ENCODE data around the gene SNX9. TPM values are rescaled to one million over a fixed set of nuclear protein-coding genes. Genes with fewer than 3 reads are reported as not detected.

Gene SNX9
- total and polyA plus RNA-seq, 2 donors (not counting 1 experiment from before 2014, with no cell fraction given): 56.8 to 117 TPM

DNA sequence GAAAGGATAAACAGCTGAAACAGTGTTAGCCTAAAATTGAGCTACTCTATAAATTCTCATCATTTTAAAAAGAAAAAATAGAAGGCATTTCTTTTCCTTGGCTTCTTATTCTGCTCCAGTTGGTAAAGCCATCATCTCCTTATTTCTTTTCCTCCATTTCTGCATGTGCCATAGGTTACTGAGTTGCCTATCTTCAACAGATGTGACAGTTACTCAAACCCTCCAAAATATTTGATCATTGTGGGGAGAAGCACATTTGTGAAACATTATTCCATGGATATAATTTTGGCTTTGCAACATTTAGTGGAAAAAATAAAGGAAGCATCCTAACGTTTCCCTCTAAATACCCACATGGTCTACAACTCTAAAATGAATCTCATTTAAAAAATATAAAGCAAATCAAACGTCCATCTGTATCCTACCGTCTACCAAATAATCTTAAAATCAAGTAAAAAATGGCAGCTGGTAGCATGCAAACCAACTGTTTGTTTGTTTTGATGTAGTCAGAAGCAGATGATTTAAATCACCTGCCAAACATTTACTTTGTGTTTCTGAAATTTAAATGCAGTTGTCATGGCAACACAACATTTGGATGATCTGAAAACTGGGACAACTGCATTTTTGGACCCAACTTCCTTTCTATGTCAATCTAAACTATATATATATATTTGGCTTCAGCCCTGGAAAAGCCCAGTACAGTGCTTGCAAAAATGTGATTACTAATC, 16.8 kb upstream of the SNX9 start:
- no peak overlapping the region for H3K9ac ChIP-seq (ENCODE audit: insufficient read depth, low read length)
- no peaks in the 10 kb centered on the region for H3K9me3 ChIP-seq (ENCODE audit: control insufficient read depth, insufficient read depth, low read depth, low read length)
- no peak overlapping the region for H3K4me3 ChIP-seq (replicated peaks in 1 of 4; ENCODE audit: control extremely low read depth in 1 of 4, insufficient read depth in 1 of 4, low read depth in 3 of 4, low read length in 4 of 4)
- no peak for TF ChIP-seq EZH2 (IDR thresholded peaks at IDR 0.05; ENCODE audit: low read length, missing control alignments)
- TF ChIP-seq, protein P1, sequence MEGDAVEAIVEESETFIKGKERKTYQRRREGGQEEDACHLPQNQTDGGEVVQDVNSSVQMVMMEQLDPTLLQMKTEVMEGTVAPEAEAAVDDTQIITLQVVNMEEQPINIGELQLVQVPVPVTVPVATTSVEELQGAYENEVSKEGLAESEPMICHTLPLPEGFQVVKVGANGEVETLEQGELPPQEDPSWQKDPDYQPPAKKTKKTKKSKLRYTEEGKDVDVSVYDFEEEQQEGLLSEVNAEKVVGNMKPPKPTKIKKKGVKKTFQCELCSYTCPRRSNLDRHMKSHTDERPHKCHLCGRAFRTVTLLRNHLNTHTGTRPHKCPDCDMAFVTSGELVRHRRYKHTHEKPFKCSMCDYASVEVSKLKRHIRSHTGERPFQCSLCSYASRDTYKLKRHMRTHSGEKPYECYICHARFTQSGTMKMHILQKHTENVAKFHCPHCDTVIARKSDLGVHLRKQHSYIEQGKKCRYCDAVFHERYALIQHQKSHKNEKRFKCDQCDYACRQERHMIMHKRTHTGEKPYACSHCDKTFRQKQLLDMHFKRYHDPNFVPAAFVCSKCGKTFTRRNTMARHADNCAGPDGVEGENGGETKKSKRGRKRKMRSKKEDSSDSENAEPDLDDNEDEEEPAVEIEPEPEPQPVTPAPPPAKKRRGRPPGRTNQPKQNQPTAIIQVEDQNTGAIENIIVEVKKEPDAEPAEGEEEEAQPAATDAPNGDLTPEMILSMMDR (conservative IDR thresholded peaks at IDR 0.05 in 1 of 2, IDR thresholded peaks at IDR 0.05 in 1 of 2; ENCODE audit: low read depth in 1 of 2, low read length in 2 of 2): no peak
- H3K4me2 ChIP-seq (ENCODE audit: extremely low read depth, insufficient read depth, low read length): no peak overlapping the region
- H3K27me3 ChIP-seq (ENCODE audit: control insufficient read depth, insufficient read depth, low read length): no peaks in the 10 kb centered on the region
- DNase-seq (ENCODE audit: low read depth in 2 of 2): peak in 1 of 2 donors; percentile 25
- H3K4me1 ChIP-seq (ENCODE audit: control insufficient read depth, extremely low read depth, insufficient read depth, low read length): no peaks in the 10 kb centered on the region
- no peak overlapping the region for H3K27ac ChIP-seq (ENCODE audit: insufficient read depth, low read length)
- no peaks in the 10 kb centered on the region for H4K20me1 ChIP-seq (ENCODE audit: control insufficient read depth, extremely low read depth, insufficient read depth, low read length)
- no peaks in the 10 kb centered on the region for H3K79me2 ChIP-seq (ENCODE audit: control insufficient read depth, insufficient read depth, low read length)
- H2AFZ ChIP-seq (ENCODE audit: low read length): no peak overlapping the region
- H3K36me3 ChIP-seq (ENCODE audit: control insufficient read depth, insufficient read depth, low read length): no peaks in the 10 kb centered on the region

DNA sequence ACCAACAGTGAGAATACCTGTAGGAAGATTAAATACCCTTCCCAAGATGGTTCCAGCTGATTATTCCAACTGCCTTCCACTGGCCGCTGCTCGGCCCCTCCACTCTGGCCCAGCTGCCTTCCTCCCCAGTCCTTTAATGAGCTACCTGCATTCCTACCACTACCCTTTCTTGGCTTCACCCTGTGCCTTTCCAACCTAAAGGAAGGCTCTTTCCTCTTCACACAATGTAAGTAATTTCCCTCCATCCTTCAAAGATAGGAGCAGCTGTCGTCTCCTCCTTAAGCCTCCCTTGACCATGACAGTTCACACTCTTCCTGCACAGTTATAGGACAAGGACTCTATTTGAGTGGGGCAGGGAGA, 16.2 kb upstream of the SNX9 start:
- no peak for TF ChIP-seq EZH2 (IDR thresholded peaks at IDR 0.05; ENCODE audit: low read length, missing control alignments)
- TF ChIP-seq, protein P1 (conservative IDR thresholded peaks at IDR 0.05 in 1 of 2, IDR thresholded peaks at IDR 0.05 in 1 of 2; ENCODE audit: low read depth in 1 of 2, low read length in 2 of 2): no peak
- no peak overlapping the region for H2AFZ ChIP-seq (ENCODE audit: low read length)
- H3K9ac ChIP-seq (ENCODE audit: insufficient read depth, low read length): no peak overlapping the region

DNA sequence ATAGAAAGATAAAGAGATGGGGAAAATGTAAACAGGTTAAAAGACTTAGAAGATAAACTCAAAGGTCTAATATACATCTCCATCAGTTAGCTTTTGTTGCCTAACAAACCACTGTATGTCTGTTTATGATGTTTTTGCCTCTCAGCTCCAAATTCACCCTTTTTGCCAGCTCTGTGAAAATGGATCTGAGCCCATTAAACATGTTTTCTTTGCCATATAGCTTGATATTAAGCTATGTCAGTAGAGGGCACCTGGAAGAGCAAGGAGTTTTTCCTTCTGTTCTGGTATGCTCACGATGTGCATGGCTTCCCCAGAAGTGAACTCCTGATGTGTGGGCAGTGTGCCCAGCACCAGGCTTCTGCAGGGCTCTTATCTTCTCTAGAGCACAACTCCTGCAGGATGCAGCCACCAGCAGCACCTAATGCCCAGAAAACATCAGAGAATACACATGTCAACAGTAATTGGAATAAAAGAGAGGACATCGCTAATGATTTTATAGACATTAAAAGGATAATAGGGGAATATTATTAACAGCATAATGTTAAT, 14.6 kb upstream of the SNX9 start:
- H3K27ac ChIP-seq (ENCODE audit: insufficient read depth, low read length): no peak overlapping the region

More for the DNA sequence above, 16.2 kb upstream of the SNX9 start:
- H3K27ac ChIP-seq (ENCODE audit: insufficient read depth, low read length): no peak overlapping the region
- no peak overlapping the region for H3K4me2 ChIP-seq (ENCODE audit: extremely low read depth, insufficient read depth, low read length)
- no peak overlapping the region for H3K4me3 ChIP-seq (replicated peaks in 1 of 4; ENCODE audit: control extremely low read depth in 1 of 4, insufficient read depth in 1 of 4, low read depth in 3 of 4, low read length in 4 of 4)
- no peaks in the 10 kb centered on the region for H3K9me3 ChIP-seq (ENCODE audit: control insufficient read depth, insufficient read depth, low read depth, low read length)
- H4K20me1 ChIP-seq (ENCODE audit: control insufficient read depth, extremely low read depth, insufficient read depth, low read length): no peaks in the 10 kb centered on the region
- no peaks in the 10 kb centered on the region for H3K27me3 ChIP-seq (ENCODE audit: control insufficient read depth, insufficient read depth, low read length)
- H3K4me1 ChIP-seq (ENCODE audit: control insufficient read depth, extremely low read depth, insufficient read depth, low read length): no peaks in the 10 kb centered on the region
- no peaks in the 10 kb centered on the region for H3K79me2 ChIP-seq (ENCODE audit: control insufficient read depth, insufficient read depth, low read length)
- H3K36me3 ChIP-seq (ENCODE audit: control insufficient read depth, insufficient read depth, low read length): no peaks in the 10 kb centered on the region
- DNase-seq (ENCODE audit: low read depth in 2 of 2): no peak

More for the DNA sequence above, 14.6 kb upstream of the SNX9 start:
- H3K4me2 ChIP-seq (ENCODE audit: extremely low read depth, insufficient read depth, low read length): no peak overlapping the region
- H2AFZ ChIP-seq (ENCODE audit: low read length): no peak overlapping the region
- H3K4me3 ChIP-seq (replicated peaks in 1 of 4; ENCODE audit: control extremely low read depth in 1 of 4, insufficient read depth in 1 of 4, low read depth in 3 of 4, low read length in 4 of 4): no peak overlapping the region
- H3K4me1 ChIP-seq (ENCODE audit: control insufficient read depth, extremely low read depth, insufficient read depth, low read length): peaks cover 7% of the 10 kb centered on the region
- H3K9ac ChIP-seq (ENCODE audit: insufficient read depth, low read length): no peak overlapping the region
- DNase-seq (ENCODE audit: low read depth in 2 of 2): no peak
- H3K79me2 ChIP-seq (ENCODE audit: control insufficient read depth, insufficient read depth, low read length): no peaks in the 10 kb centered on the region
- H4K20me1 ChIP-seq (ENCODE audit: control insufficient read depth, extremely low read depth, insufficient read depth, low read length): no peaks in the 10 kb centered on the region
- H3K36me3 ChIP-seq (ENCODE audit: control insufficient read depth, insufficient read depth, low read length): no peaks in the 10 kb centered on the region
- H3K9me3 ChIP-seq (ENCODE audit: control insufficient read depth, insufficient read depth, low read depth, low read length): no peaks in the 10 kb centered on the region
- TF ChIP-seq, protein P1 (conservative IDR thresholded peaks at IDR 0.05 in 1 of 2, IDR thresholded peaks at IDR 0.05 in 1 of 2; ENCODE audit: low read depth in 1 of 2, low read length in 2 of 2): no peak
- no peak for TF ChIP-seq EZH2 (IDR thresholded peaks at IDR 0.05; ENCODE audit: low read length, missing control alignments)
- no peaks in the 10 kb centered on the region for H3K27me3 ChIP-seq (ENCODE audit: control insufficient read depth, insufficient read depth, low read length)

Measured in fibroblast of lung (primary cell).